HG02759 (cell line): Measurements from ENCODE around the gene MGLL.

Source experiments
- ATAC-seq: cut with Tn5 transposase; IDR thresholded peaks from one replicate; pipeline ENCODE4 v1.9.1; 2021; ENCODE audit warnings: mild to moderate bottlenecking, moderate library complexity; ENCODE audit not compliant: unreplicated experiment

MGLL gene

DNA sequence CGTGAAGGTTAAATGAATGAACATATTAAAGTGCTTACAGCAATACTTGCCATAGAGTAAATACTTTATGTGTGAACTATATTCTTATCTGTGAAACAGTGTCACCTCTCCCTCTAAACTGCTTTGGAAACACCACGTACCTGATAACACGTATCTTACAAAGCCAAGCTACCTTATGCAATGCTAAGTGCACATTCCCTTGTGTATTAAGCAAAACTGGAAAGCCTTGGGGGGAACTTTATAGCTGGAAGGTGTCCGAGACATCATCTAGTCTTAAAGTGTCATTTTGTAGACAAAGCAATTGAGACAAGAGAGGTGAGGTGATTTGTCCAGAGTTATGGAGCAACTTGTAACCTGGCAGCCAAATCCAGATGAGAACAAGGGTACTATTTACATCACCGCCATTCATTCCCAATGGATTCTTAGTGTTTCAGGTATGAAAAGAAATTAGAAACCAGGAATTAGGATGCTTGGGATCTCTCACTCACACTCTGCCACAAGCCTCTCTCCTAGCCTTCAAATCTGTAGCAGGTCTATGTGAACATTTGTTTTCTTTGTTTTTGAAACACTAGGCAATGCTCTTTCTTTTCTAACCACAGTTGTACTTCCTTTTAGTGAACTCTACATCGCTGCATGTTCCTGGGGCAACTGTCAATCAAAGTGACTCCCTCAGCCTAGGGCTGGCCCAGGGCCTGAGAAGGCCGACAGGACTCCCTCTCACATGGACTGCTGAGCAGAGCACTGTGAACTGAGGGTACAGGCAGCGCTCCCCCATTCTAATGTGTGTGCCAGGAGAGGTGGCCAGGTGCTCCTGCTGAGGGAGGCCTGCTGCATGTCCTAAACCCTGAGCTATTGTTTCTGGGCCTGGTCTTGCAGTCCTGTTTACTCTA lies 13.9 kb upstream of the MGLL start:
- ATAC-seq = peak; percentile 74

DNA sequence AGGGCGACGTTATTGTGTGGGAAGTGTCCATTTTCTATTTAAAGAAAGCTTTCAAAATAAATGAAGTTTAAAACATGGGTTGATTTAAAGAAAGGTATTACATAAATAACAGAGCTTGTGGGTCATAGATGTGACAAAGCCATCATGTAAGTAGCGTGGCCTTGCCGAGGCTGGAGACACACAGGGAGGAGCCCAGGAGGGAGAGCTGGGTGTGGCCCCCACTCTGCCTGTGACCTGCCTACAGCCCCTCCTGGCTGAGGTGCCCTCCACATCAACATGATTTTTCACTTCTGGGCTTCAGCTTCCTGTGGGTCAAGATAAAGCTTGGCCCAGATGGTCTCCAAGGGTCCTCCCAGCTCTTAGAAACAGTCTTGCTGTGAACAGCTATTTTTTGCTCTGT lies 12.5 kb upstream of the MGLL start:
- peak; percentile 29 for ATAC-seq

DNA sequence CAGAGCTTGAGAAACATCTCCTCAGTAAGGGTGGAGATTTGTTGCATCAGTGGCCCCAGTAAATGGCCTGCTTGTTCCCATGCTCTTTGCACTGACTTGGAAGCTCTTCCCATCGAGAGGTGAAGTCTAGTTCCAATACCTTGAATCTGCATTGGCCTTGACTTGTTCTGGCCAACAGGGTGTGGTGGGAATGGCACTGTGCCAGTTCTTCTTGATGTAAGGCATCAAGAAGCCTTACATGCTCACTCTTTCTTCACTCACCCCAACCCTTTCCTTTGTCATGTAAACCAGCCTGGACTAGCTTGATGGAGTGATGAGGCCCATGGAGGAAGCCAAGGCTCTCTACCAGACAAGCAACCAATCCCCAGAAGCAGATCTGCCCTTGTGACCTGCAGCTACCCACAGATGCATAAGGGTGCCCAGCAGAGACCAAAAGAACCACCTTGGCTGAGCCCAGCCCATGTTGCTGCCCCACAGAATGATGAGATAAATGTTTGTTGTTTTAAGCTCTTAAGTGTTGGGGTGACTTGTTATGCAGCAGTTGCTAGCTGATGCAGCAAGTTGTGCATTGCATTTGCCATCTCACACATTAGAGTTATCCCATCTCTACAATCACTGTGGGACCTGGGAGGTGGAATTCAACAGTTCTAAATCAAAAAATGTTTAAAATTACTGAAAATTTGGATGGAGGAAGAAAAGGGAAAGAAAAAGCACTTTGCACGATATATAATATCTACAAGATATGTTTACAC lies 11.1 kb upstream of the MGLL start:
- ATAC-seq = no peak

DNA sequence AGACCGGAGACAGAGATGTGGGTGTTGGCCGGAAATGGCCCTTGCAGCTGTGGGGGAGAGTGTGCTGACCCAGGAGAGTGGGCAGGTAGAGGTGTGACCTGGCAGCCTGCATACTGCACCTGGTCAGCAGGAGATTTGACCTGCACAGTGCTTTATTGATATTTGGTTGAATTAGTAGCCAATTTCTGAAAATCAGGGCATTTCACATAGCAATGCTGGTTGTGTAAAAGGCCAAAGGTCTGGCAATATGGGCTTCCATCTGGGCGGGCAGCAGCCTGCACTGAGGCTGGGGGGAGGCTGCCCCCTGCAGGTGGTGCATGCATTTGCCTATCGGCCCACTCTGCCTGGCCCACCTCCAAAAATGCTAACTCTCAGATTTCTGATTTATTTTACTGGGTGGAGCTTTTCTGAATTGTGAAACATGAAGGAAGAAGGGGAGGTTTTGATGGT lies 9.4 kb upstream of the MGLL start:
- no peak for ATAC-seq

DNA sequence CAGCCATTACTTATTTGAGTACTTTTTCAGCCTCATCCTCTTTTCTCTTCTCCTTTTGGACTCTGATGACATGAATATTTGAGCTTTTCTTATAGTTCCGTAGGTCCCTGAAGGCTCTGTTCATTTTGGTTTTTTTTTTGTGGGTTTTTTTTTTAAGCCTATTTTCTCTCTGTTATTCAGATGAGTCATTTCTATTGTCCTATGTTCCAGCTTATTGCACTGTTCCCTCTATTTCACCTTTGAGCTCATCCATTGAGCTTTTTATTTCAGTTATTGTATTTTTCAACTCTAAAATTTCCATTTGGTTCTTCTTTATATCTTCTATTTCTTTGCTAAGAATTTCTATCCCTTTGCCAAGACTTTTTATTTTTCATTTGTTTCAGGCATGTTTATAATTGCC lies 7.2 kb upstream of the MGLL start:
- ATAC-seq = no peak

DNA sequence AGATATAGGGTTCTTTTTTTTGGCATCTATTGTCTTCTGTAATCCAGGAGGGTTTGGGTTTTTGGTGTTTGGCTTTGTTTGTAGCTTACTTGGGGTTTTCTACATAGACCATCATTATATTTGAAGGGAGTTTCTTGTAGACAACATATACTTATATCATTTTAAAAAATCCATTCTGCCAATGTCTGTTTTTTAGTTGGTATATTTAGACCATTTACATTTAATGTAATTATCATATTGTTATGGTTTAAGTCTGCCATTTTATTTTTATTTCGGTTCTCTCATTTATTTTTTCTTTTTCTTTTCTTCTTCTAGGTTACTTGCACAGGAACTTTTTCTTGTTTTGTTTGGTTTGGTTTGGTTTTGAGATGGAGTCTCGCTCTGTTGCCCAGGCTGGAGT lies 5.5 kb upstream of the MGLL start:
- ATAC-seq = no peak

DNA sequence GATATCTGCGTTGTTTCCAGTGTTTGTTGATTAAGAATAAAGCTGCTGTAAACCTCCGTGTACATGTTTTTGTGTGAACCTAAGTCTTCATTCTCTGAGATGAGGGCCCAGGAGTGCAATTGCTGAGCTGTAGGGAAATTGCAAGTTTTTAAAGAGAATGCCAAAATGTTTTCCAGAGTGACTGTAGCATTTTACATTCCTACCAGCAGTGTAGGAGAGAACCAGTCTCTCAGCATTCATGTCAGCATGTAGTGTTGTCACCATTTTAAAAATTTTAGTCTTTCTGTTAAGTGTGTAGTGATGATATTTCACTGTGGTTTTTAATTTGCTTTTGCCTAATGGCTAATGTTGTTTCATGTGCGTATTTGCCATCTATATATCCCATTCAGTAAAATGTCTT lies 3.4 kb upstream of the MGLL start:
- no peak for ATAC-seq

DNA sequence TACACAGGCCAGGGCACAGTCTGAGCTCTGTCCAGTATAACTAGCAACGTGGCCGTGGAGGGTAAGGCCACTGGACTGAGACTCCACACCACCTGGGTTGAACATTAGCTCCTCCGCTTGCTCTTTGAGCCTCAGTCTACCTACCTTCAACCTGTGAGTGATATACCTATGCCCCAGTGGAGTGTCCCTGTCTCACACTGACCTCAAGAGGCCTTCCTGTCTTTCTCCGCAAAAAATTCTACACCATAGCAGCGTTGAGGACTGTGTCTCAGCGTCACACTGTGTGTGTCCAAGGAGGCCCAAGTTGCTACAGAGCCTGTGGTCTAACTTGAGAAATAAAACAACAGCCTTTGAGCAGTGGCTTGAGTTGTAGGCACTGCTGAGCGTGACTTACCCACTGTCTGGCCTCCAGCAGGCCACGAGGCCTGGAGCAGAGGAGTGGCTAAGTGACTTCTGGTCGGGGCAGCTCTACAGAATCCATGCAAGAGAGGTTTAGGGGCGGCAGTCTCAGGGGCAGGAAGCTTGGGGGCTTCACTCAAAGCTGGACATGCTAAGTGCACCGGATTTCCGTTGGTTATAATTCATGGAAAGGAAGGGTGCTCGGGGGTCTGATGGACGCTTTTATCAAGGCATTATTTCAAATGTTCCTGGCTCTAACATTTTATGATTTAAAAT lies 2.0 kb upstream of the MGLL start:
- ATAC-seq = no peak

DNA sequence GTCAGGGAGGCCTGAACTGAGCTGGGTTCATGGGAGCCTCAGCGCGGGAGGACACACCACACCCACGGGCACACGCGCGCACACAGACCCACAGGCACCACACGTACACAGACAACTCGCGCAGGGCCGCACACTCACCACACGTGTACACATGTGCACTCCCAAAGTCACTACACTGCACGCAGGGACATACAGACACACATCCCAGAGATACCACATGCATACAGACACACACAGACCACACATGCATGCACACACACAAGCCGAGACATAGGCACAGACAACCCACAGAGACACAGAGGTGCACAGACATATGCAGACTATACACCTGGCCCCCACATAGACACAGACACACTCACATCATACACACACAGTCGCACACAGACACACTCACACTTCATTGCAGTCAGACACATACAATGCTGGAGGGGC lies 1.1 kb upstream of the MGLL start:
- ATAC-seq = no peak

DNA sequence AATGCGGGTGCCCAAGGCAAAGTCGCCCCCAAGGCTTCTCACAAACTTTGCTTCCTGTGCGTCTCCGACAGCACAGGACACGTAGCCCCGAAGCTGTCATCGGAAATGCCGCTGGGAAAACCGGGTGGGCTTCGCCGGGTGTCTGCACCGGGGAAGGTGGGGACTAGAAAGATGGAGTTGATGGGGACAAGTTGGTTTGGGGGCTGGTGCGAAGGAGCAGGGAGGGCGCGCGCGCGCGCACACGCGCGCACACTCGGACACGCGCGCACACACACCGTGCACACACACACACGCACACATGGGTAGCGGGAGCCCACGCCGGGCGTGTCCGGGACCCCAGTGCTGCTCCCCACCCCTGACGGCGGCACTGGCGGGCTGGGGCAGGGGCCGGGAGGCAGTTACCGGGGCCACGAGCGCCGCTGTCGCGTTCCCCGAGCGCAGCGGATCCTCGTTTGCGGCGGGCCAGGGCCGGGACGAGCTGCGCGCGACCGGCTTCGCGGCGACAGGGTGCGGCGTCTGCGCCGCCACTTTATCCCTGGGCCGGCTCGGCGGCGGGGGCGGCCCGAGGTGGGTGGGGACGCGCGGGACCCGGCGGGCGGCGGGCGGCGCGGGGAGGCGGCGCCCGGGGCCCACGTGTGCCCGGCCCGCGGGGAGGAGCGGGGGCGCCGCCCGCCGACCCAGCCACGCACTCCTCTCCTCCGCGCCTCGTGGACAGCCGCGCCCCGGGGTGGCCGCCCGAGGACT lies 539 bp upstream of the MGLL start:
- peak; percentile 46 for ATAC-seq

DNA sequence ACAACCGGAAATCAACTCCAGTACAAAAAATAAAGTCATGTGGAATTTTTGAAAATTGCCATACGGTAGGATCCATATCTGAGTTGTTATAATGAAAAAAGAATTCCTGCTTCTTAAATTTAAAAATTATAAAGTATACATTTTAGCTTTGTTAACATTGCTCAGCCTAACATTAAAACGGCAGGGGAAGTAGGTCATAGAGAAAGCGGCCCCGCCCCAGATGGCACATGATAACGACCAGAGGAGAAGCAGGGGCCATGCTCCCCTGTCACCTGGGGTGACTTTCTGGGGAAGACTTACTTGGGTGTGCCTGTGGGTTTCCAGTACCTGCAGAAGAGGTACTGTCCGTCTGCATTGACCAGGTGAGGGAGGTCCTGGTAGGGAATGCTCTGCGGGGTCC lies 921 bp downstream of the MGLL start:
- no peak for ATAC-seq

DNA sequence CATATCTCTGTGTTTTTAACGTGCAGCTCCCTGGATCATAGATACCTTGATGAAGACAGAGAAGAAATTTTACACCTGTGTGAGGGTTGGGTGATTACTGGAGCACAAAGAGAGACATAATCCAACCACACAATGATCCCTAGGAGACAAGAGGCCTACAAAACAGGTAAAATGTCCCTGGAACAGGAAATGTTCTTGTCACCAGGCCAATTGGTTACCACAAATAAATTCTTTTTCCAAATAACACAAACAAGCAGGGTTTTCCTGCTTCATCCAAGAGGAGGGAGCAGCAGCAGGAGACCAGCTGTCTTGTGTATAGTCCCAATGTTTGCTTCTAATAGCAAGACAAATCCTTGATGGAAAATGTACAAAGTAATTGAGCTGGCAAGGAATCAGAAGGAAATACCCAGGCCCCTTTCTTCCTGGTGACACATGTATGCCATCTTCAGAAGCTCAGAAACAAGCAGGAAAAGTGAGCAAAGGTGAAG lies 1.4 kb downstream of the MGLL start:
- no peak for ATAC-seq

DNA sequence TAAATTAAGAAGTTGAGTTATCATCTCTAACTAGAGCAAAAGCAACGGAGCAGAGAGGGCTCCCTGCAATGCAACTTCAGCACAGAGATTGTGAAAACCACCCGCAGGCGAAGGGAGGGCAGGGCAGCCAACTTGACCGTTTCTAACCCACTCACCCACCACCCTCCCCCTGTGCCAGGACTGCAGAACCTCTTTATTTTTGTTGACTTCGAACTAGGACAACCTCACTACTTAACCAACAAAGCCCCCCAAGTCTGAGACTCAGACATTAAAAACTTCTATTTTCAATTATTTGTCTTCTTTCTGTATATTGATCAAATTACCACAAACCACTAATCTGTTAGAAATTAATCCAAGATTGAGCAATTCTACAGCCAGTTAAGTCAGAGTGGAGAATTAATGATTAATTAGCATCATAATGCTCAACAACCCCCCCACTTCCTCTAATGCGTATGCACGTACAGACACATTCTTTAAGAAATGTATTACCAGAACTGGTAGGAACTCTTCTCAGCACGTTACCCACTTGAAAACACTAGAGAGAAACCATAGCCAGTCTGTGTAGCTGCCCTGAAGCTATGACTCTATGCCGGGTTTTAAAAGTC lies 2.0 kb downstream of the MGLL start:
- peak; percentile 45 for ATAC-seq

DNA sequence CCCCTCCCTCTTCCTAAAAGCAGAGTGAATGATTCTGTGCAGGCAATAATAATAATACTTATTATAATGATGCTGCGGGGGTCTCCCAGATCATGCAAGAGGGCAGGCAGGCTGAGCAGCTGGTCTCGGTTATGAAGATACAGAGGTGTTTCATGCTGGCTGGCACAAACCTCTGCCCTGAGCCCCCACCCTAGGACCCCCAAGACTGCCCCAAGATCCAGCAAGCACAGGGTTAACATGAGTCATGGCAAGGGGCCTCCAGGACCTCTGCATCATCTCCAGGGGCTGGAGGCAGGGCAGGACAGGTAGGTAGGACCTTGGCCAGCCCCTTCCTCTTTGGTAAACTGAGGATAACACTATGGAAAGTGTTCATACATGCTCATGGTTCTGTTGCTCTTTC lies 2.7 kb downstream of the MGLL start:
- ATAC-seq = no peak

DNA sequence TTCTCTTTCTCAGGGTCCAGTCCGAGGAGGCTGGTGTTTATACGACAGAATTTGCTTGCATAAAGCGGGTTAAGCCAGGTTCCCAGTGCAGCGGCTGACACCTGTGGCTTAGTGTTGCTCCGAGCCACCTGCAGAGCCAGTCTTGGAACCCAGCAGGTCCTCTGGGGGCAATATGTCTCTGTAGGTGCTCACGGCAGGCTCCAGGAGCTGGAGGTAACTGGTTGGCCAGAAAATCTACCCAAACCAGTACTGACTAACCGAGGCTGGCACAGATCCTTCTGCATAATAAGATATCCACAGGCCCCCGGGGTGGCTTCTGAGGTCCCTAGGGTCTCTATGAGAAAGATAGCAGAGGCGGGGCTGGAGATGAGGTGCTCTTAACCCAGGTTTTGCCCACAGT lies 3.2 kb downstream of the MGLL start:
- ATAC-seq = no peak

DNA sequence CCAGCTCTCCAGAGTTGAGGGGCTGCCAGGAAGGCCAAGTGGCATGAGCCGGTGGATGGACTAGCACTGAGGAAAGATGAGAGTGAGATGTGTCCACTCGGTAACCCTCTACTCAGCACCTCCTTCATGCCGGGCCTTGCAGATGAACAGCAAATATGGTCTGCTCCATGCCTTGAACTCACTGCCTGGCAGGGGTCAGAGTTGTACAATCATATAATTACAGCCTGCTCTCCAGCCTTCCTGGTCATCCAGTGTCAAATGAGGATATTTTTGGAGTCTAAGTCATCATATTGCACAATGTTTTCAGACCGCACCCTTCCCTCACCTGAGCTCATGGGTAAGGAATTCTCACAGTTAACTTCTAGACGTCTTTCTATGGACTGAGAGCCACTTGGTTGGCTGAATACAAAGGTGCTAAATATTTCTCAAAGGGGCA lies 4.9 kb downstream of the MGLL start:
- ATAC-seq = no peak

DNA sequence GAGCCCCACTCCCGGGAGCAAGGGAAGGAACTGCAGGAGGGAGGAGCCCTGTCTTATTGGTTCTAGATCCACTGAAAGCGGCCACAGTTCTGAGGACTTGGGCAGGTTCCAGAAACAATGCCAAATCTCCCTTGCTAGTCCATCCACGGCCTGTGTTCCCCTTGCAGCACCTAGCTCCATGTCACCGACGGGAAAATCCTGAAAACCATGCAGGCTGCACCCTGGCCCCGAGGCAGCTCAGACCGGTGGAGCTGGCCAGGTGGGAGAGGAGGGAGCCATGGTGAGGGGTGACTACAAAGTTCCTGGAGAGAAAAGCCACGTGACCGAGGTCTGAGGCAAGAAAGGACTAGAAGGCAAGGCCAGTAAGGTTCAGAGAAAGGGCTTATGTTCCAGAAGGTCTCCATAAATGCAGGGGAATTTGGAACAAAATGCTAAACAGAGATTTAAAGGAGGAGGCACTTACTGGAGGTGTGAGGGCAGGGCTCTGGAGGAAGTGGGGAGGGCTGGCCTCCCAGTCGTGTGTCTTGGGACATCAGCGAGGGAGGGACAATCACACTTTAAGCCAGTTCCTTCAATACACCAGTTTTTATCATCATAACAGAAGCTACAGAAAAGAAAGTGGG lies 5.4 kb downstream of the MGLL start:
- no peak for ATAC-seq

DNA sequence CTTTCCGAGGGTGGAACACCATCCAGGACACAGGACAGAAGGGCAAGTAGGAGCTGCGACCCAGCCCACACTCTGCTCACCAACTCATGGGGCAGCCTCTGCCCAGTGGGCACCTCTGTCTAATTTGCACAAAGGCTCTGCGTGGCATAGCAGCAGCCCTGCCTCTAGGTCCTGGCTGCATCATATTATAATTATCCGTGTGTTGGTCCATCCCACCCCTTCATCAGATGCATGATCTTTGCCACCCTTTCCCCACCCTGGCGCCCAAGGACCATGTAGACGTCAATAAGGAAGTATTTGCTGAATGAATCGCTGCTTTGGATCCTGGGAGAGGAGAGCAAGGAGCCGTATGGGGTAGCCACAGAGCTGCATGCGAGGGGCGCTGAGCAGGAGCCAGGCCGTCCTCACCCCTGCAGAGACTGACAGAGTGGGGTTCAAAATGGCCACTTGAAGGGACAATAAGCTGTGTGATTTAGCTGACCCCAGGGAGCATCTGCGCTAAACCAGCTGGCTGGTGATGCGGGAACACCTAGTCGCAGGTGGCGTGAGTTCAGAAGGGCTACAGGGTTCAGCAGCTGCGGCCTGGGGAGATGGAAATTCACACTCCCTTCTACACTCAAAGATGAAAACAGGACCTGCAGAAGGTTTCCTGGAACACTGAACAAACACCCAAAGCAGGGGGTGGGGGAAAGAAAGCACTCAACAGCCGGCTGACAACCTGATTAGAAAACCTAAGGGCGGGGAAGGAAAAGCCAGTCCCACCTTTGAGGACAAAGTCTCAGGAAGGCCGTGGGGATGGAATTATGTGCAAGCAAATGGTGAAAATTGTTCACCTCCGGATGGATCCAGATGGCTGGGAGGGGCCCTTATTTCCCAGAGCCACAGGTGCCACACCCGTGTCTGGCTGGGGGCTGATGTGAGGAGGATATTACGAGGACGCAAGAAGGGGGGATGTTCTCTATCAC lies 6.4 kb downstream of the MGLL start:
- ATAC-seq = no peak

DNA sequence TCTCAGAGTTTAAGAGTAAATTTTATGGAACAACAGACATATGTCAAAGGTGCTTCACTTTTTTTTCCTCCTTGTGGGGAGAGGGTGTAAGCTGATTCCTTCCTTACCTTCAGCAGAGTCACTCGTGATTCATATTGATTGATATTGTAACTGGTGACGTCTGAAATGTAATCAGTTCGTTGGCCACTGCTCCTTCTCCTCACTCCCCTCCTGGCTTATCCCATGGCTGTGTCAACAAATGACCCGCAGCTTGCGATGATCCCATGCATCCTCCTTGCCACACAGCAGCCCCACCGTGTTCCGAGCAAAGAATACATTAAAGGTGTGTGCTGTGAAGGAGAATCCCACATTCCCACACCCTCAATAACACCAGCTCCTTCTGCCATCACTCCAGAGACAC lies 7.3 kb downstream of the MGLL start:
- no peak for ATAC-seq
